Measurements from ENCODE around the gene DGKI.

DNA sequence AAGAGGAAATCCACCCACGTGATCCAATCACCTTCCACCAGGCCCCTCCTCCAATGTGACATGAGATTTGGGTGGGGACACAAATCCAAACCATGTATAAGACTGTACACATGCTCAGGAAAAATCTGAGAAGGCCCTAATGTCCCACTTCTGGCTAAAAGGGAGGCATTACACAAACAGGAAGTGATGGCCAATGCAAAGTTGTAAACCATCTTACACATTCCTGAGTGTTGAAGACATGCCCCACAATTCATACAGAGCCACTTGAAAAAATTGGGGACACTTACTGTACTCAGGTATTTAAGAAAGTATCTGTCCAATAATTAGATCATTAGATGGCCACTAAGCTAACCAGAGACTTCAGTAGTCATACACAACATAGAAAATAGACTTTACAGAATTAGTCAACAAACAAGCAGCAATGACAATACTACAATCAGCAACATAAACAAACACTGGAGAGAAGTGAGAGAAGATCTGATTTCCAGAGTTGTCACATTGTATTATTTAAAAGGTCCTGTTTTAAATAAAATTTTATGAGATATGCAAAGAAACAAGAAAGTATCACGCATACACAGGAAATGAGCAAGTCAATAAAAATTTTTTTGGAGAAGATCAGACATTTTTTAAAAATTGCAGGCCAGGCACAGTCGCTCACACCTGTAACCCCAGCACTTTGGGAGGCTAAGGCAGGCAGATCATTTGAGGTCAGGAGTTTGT lies 143.3 kb downstream of the DGKI start:
- TF ChIP-seq ZNF384 (IDR thresholded peaks at IDR 0.05): no peak
- TF ChIP-seq FOXA1 (IDR thresholded peaks at IDR 0.05): no peak
- TF ChIP-seq ELF4 (IDR thresholded peaks at IDR 0.05): no peak
- TF ChIP-seq SP1 (IDR thresholded peaks at IDR 0.05): no peak
- no peak for TF ChIP-seq NFRKB (IDR thresholded peaks at IDR 0.05)
- TF ChIP-seq TARDBP (IDR thresholded peaks at IDR 0.05): no peak
- TF ChIP-seq FOXM1 (IDR thresholded peaks at IDR 0.05; ENCODE audit: borderline replicate concordance): no peak
- no peak for TF ChIP-seq ARNT (IDR thresholded peaks at IDR 0.05)
- TF ChIP-seq CTBP1 (IDR thresholded peaks at IDR 0.05; ENCODE audit: borderline replicate concordance): no peak
- TF ChIP-seq SUZ12 (IDR thresholded peaks at IDR 0.05): no peak
- TF ChIP-seq BHLHE40 (IDR thresholded peaks at IDR 0.05; ENCODE audit: borderline replicate concordance): no peak
- no peak for TF ChIP-seq HDGF (IDR thresholded peaks at IDR 0.05; ENCODE audit: borderline replicate concordance)
- TF ChIP-seq, protein P1, sequence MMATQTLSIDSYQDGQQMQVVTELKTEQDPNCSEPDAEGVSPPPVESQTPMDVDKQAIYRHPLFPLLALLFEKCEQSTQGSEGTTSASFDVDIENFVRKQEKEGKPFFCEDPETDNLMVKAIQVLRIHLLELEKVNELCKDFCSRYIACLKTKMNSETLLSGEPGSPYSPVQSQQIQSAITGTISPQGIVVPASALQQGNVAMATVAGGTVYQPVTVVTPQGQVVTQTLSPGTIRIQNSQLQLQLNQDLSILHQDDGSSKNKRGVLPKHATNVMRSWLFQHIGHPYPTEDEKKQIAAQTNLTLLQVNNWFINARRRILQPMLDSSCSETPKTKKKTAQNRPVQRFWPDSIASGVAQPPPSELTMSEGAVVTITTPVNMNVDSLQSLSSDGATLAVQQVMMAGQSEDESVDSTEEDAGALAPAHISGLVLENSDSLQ (IDR thresholded peaks at IDR 0.05): no peak
